IMR-90 (cell line): Measurements from ENCODE around the gene EYS. TPM values are rescaled to one million over a fixed set of nuclear protein-coding genes. Genes with fewer than 3 reads are reported as not detected.

Experiments used
- ATAC-seq: fragments of 200-7000 bp; cut with Tn5 transposase; 2 replicates; pipeline ENCODE4 v1.9.1; 2020; ENCODE audit warnings: low read depth, mild to moderate bottlenecking, moderate library complexity
- BruUV-seq: library from RNA; stranded (reverse); fragments of 400-500 nt; replicated peaks from 2 replicates; lab custom pipeline; 2021; lab: Mats Ljungman, UMichigan
- CTCF ChIA-PET: fragments of 300-600 bp; formaldehyde crosslinking; extraction: SDS; loops from one replicate; lab custom pipeline; 2021; ENCODE audit warnings: antibody characterized with exemption; lab: Yijun Ruan, JAX
- POLR2A ChIA-PET: fragments of 300-600 bp; sonication (Branson Sonifier 250); formaldehyde crosslinking; loops from one replicate; lab custom pipeline; 2022; ENCODE audit warnings: antibody characterized with exemption; ENCODE audit not compliant: unreplicated experiment; lab: Charles Lee
- DNase-seq: peaks from one replicate; pipeline ENCODE4 v3.0.0; 2013
- H2AFZ ChIP-seq: replicated peaks from 2 replicates; pipeline ENCODE3; 2013; ENCODE audit warnings: low read length, mild to moderate bottlenecking; ENCODE audit not compliant: poor library complexity
- H2AK5ac ChIP-seq: 2 replicates; pipeline ENCODE4 v1.6.1; 2013; ENCODE audit warnings: low read depth, low read length, inconsistent platforms
- H2AK9ac ChIP-seq: replicated peaks from 2 replicates; pipeline ENCODE3; 2013; ENCODE audit warnings: mild to moderate bottlenecking, low read depth, low read length, moderate library complexity; ENCODE audit not compliant: poor library complexity
- H2BK120ac ChIP-seq: 2 replicates; pipeline ENCODE4 v1.6.1; 2013; ENCODE audit warnings: low read depth, low read length, inconsistent platforms
- H2BK15ac ChIP-seq: 3 replicates; pipeline ENCODE4 v1.6.1; 2013; ENCODE audit warnings: low read depth, low read length, inconsistent platforms
- H2BK20ac ChIP-seq: 2 replicates; pipeline ENCODE4 v1.6.1; 2013; ENCODE audit warnings: low read depth, mild to moderate bottlenecking, inconsistent platforms, low read length, moderate library complexity
- H2BK5ac ChIP-seq: 2 replicates; pipeline ENCODE4 v1.6.1; 2013; ENCODE audit warnings: mild to moderate bottlenecking, low read depth, low read length, inconsistent platforms; ENCODE audit not compliant: poor library complexity, severe bottlenecking
- H3K14ac ChIP-seq: replicated peaks from 2 replicates; pipeline ENCODE4 v1.6.1; 2013; ENCODE audit warnings: low read depth, low read length, inconsistent platforms
- H3K18ac ChIP-seq: 2 replicates; pipeline ENCODE4 v1.6.1; 2013; ENCODE audit warnings: low read depth, low read length, control low read depth
- H3K23ac ChIP-seq: 2 replicates; pipeline ENCODE4 v1.6.1; 2013; ENCODE audit warnings: low read depth, low read length, inconsistent platforms
- H3K27ac ChIP-seq: 2 replicates; pipeline ENCODE4 v1.5.1; 2013; ENCODE audit warnings: mild to moderate bottlenecking, control low read depth, low read length; ENCODE audit not compliant: insufficient read depth
- H3K27me3 ChIP-seq: 2 replicates; pipeline ENCODE4 v1.6.1; 2013; ENCODE audit warnings: low read length; ENCODE audit not compliant: control insufficient read depth, insufficient read depth
- H3K36me3 ChIP-seq: 2 replicates; pipeline ENCODE4 v1.6.1; 2013; ENCODE audit warnings: low read length, mixed read lengths; ENCODE audit not compliant: control insufficient read depth, insufficient read depth
- H3K4ac ChIP-seq: 2 replicates; pipeline ENCODE4 v1.6.1; 2013; ENCODE audit warnings: low read depth, low read length, inconsistent platforms
- H3K4me1 ChIP-seq: 2 replicates; pipeline ENCODE4 v1.6.1; 2013; ENCODE audit warnings: low read length, mixed read lengths; ENCODE audit not compliant: control insufficient read depth, insufficient read depth
- H3K4me2 ChIP-seq: 2 replicates; pipeline ENCODE4 v1.6.1; 2013; ENCODE audit warnings: low read depth, mild to moderate bottlenecking, control low read depth, low read length, moderate library complexity
- H3K4me3 ChIP-seq: 2 replicates; pipeline ENCODE4 v1.5.1; 2013; ENCODE audit warnings: low read depth, mild to moderate bottlenecking, control low read depth, low read length, moderate library complexity; ENCODE audit not compliant: insufficient read depth
- H3K56ac ChIP-seq: 2 replicates; pipeline ENCODE4 v1.6.1; 2013; ENCODE audit warnings: low read length, inconsistent platforms; ENCODE audit not compliant: insufficient read depth; ENCODE audit errors: extremely low read depth
- H3K79me1 ChIP-seq, 2 experiments: 2 replicates each; pipeline ENCODE4 v1.6.1; 2013; ENCODE audit warnings: low read length in 2 of 2, inconsistent platforms in 1 of 2, low read depth in 1 of 2
- H3K9ac ChIP-seq: 2 replicates; pipeline ENCODE4 v1.6.1; 2013; ENCODE audit warnings: low read depth, low read length, control low read depth
- H3K9me1 ChIP-seq: 2 replicates; pipeline ENCODE4 v1.6.1; 2013; ENCODE audit warnings: low read length, inconsistent platforms; ENCODE audit not compliant: insufficient read depth
- H3K9me3 ChIP-seq: 2 replicates; pipeline ENCODE4 v1.6.1; 2013; ENCODE audit warnings: low read length; ENCODE audit not compliant: control insufficient read depth, insufficient read depth
- H4K20me1 ChIP-seq: 2 replicates; pipeline ENCODE4 v1.6.1; 2013; ENCODE audit warnings: low read length, inconsistent platforms; ENCODE audit not compliant: insufficient read depth
- H4K5ac ChIP-seq: 2 replicates; pipeline ENCODE4 v1.6.1; 2013; ENCODE audit warnings: mild to moderate bottlenecking, low read depth, low read length, control low read depth
- H4K8ac ChIP-seq, 2 experiments: 2 replicates each; pipeline ENCODE4 v1.6.1; 2013; ENCODE audit warnings: low read depth in 2 of 2, low read length in 2 of 2, control low read depth in 1 of 2, inconsistent platforms in 1 of 2
- H4K91ac ChIP-seq: 2 replicates; pipeline ENCODE4 v1.6.1; 2013; ENCODE audit warnings: low read depth, low read length, inconsistent platforms; ENCODE audit not compliant: insufficient read depth
- MXI1 ChIP-seq: IDR thresholded peaks from 2 replicates; pipeline ENCODE4 v1.6.1; 2012; ENCODE audit warnings: low read depth, mild to moderate bottlenecking, low read length, moderate library complexity, borderline replicate concordance
- POLR2A ChIP-seq: IDR thresholded peaks from 2 replicates; pipeline ENCODE4 v1.6.1; 2012; ENCODE audit warnings: mild to moderate bottlenecking, low read depth, low read length
- WGBS, 2 experiments: methylation state at CpG; one replicate each; pipeline versions ENCODE4 v1.1.5 to v1.1.7; 2013; ENCODE audit warnings: missing lambda C conversion rate in 2 of 2; ENCODE audit not compliant: insufficient read length in 1 of 2; ENCODE audit errors: extremely low coverage in 2 of 2; 5-methylcytosine and 5-hydroxymethylcytosine counted together
- dilution Hi-C: fragments of 300-500 bp; cut with HindIII; formaldehyde crosslinking; loops from one replicate; pipeline ENCODE4 v1.14.3; 2018; ENCODE audit warnings: low sequenced_read_pairs; ENCODE audit not compliant: unreplicated experiment
- in situ Hi-C: fragments of 300-500 bp; cut with MboI; formaldehyde crosslinking; loops from 3 replicates; pipeline ENCODE4 v1.14.3; 2019; ENCODE audit warnings: low sequenced_read_pairs, inconsistent platforms, mixed read lengths
- intact Hi-C: fragments of 100-400 bp; cut with micrococcal nuclease; formaldehyde crosslinking; loops from 2 replicates; pipeline ENCODE4 v1.10.0; 2022
- polyA plus RNA-seq, 3 experiments: library from polyadenylated mRNA; depleted of rRNA; stranded (reverse); fragments of >200 nt; gene quantifications; 2 replicates each; pipeline ENCODE4 v1.2.3, GENCODE V29; 2012; ENCODE audit warnings: low replicate concordance in 1 of 3
- total RNA-seq: library from RNA; depleted of rRNA; stranded (reverse); fragments of >200 nt; gene quantifications from 2 replicates; pipeline ENCODE4 v1.2.3, GENCODE V29; 2012
- TF ChIP-seq, protein P1 (sequence below): fragments of 150-350 bp; IDR thresholded peaks from 2 replicates; pipeline ENCODE4 v1.6.1; 2017; ENCODE audit warnings: mild to moderate bottlenecking, antibody characterized with exemption, low read length, low read depth
- TF ChIP-seq, protein P2 (sequence below): fragments of 150-350 bp; IDR thresholded peaks from 2 replicates; pipeline ENCODE4 v1.6.1; 2016; ENCODE audit warnings: low read depth, mild to moderate bottlenecking, low read length, moderate library complexity, borderline replicate concordance

Gene EYS
- total and polyA plus RNA-seq, 2 of the 4 experiments (the other 2 are of a cell fraction) = under 0.01 TPM; not detected in 1

DNA sequence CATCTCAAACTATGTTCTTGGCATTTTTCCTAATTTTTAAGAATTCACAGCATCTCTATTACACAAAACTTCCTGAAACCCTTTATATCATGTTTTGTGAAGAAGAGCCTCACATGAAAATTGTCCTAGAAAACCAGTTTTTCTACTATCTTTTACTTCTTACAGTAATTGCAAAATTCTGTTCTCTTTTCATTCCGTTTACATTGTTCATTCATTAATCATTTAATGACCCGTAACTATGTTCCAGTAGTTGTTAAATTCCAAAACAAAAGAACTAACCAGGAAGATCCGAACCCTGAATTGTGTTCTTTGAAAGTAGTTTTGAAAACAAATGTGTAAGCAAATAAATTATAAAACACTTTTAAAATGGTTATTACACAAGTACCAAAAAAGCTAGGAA lies 597.0 kb downstream of the EYS start:
- Histone ChIP-seq H3K4me1 (no peaks in the 10 kb centered on the region), H3K14ac (no peak overlapping the region), H3K4ac (no peak overlapping the region), H3K9me3 (no peaks in the 10 kb centered on the region), H3K4me2 (no peak overlapping the region), H2AK5ac (no peak overlapping the region), H4K5ac (no peak overlapping the region), H3K4me3 (no peak overlapping the region), H4K20me1 (no peaks in the 10 kb centered on the region), H3K27ac (no peak overlapping the region), H2AFZ (no peak overlapping the region), H2BK120ac (no peak overlapping the region), H2BK5ac (no peak overlapping the region), H3K9me1 (no peaks in the 10 kb centered on the region), H3K36me3 (no peaks in the 10 kb centered on the region), H4K91ac (no peak overlapping the region), H2AK9ac (no peak overlapping the region), H3K9ac (no peak overlapping the region), H2BK15ac (no peak overlapping the region), H4K8ac (no peak overlapping the region), H3K23ac (no peak overlapping the region), H3K79me1 (no peaks in the 10 kb centered on the region), H3K56ac (no peak overlapping the region), H3K27me3 (no peaks in the 10 kb centered on the region), H2BK20ac (no peak overlapping the region), H3K18ac (no peak overlapping the region)
- intact Hi-C loops = no loop called here
- in situ Hi-C loops = no loop called here
- no peak for DNase-seq
- ATAC-seq = no peak
- WGBS, 2 experiments = no CpG with 5 or more reads among the region's 3 CpGs
- dilution Hi-C loops = no loop called here
- CTCF ChIA-PET = no interaction called here
- BruUV-seq = no TSS peak
- TF ChIP-seq, protein P1, sequence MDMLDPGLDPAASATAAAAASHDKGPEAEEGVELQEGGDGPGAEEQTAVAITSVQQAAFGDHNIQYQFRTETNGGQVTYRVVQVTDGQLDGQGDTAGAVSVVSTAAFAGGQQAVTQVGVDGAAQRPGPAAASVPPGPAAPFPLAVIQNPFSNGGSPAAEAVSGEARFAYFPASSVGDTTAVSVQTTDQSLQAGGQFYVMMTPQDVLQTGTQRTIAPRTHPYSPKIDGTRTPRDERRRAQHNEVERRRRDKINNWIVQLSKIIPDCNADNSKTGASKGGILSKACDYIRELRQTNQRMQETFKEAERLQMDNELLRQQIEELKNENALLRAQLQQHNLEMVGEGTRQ = no peak
- TF ChIP-seq MXI1 (no peak), POLR2A (no peak)
- TF ChIP-seq, protein P2, sequence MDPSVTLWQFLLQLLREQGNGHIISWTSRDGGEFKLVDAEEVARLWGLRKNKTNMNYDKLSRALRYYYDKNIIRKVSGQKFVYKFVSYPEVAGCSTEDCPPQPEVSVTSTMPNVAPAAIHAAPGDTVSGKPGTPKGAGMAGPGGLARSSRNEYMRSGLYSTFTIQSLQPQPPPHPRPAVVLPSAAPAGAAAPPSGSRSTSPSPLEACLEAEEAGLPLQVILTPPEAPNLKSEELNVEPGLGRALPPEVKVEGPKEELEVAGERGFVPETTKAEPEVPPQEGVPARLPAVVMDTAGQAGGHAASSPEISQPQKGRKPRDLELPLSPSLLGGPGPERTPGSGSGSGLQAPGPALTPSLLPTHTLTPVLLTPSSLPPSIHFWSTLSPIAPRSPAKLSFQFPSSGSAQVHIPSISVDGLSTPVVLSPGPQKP = no peak
- POLR2A ChIA-PET = no interaction called here
